Endometrium (tissue), 2 donors: ENCODE measurements around the gene PHACTR2.
A peak's percentile ranks its signal among the peaks of the same experiment; 100 is the strongest.
"Not testable (repeated sequence)": the region's sequence is repeated elsewhere in the genome, so short reads cannot be mapped to it uniquely, and the experiment has no call there.

Experiments used
- FAIRE-seq: peaks from 2 replicates; lab custom pipeline; 2012; peaks lifted over from hg19 to GRCh38; lab: Jason Lieb, UNC
- donor health status: control.
- donor health status: control.

Gene PHACTR2

DNA sequence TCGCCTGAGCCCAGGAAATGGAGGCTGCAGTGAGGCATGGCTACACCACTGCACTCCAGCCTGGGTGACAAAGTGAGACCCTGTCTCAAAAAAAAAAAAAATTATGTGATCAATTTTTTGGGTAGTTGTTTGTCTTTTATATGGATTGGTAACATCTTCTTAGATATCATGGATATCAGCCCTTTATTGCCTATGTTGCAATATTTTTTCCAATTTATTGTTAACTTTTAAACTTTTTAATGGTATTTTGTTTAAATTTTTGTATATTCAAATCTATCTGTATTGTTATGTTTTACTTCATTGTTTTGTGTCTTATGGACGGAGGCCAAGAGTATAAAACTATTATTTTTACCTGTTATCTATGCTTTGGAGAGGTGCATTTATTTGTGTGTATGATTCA lies 133.0 kb downstream of the PHACTR2 start:
- no peak for FAIRE-seq

DNA sequence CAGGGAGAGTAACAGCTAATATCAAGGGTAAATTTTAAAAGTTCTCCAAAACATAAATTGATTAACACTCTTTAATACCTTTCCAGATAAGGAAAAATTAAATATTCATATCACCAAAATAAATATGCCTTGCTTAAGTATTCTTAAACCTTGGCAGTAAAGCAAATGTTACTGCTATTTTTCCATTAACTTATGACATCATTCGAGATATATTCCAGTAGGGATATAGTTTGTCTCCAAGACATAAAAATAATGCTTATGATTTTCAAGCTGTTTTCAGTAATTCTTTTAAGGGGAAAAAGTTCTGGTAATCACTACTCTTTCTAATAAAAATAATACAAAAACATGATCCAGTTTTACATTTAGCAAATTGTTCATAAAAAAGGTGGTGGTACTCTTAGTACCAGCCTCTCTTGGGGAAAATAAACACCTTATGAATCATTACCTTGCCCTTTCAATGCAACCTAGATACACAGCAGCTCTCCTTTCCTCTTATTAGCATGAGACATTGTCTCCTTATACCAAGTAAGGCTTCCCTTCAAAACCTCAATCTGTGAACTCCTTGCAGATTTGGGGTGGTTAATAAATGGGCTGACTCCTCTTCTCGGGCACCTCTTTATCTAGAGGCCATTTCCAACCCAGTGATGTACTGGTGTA lies 133.9 kb downstream of the PHACTR2 start:
- no peak for FAIRE-seq

DNA sequence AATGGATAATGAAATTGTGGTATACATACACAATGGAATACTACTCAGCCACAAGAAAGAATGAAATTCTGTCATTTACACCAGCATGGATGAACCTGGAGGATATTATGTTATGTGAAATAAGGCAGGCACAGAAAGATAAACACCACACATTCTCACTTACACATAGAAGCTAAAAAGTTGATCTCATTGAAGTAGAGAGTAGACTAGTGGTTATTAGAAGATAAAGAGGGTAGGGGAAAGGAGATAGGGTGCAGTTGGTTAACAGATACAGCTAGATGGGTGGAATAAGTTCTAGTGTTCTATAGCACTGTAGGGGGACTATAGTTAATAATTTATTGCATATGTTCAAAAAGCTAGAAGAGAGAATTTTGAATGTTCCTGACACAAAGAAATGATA lies 139.9 kb downstream of the PHACTR2 start:
- no peak for FAIRE-seq

DNA sequence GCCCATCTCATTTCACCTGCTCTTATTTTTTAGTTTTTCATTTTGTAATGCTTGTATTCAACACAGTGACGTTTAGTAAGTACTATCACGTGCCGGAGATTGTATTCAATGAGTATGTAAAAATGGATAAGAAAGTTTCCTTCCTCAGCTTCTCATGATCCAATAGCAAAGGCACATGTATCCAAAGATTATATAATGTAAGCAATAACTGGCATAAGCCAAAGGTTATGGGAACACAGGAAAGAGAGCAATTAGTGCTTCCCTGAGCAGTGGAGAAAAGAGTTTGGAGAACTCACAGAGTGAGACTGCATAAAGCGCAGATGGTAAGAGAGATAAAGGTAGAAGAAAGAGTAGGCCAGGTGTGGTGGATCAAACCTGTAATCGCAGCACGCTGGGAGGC lies 143.6 kb downstream of the PHACTR2 start:
- FAIRE-seq = no peak

DNA sequence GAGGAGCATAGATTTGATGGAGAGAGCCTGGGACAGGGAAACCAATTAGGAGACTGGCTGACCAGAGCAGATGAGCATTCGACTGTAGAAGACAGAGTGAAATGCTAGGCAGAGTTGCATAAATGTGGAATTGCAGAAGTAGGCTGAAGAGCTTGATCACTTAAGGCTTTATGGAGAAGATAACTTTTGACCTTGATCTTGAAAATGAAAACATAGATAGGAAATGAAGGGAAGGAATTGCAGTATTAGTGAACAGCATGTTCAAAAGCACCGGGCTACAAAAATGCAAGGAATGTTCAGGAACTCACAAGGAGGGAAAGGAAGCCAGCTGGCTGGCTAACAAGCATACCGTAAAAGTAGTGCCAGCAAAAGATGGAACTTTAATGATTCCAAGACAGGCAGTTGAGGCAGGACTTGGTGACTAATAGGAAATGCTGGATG lies 144.8 kb downstream of the PHACTR2 start:
- FAIRE-seq = no peak

DNA sequence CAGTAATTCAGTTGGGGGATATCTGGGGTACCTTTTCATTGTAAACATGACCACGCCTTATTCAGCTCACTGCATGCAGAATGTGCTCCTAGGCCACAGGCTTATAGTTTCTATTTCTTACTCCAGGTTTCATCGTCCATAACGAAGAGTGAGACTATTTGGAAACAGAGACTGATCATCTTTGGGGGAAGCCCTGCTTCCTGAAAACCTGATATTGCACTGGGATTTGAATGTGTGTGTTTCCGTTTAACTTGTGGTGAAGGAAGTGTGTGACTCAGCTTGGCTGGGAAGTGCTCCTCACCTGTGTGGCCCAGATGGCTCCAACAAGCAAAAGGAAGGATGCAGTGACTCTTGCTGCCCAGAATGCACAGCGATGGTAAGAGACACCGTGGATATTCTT lies 145.8 kb downstream of the PHACTR2 start:
- no peak for FAIRE-seq

DNA sequence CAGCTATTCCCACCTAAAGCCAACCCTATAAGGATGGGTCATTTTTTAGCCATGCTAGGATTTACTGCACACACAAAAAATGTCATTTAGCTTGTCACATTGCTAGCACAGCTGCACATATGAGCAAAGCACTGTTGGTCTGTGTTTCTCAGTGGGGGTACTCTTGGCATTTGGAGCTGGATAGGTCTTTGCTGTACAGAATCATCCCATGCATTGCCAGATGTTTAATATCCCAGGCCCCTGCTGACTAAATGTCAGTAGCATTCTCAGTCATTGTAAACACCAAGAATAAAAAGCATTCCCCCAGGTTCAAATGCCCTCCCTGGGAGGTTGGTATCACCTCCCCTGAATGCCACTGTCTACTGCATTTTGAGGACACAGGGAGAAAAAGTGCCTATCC lies 150.8 kb downstream of the PHACTR2 start:
- no peak for FAIRE-seq

DNA sequence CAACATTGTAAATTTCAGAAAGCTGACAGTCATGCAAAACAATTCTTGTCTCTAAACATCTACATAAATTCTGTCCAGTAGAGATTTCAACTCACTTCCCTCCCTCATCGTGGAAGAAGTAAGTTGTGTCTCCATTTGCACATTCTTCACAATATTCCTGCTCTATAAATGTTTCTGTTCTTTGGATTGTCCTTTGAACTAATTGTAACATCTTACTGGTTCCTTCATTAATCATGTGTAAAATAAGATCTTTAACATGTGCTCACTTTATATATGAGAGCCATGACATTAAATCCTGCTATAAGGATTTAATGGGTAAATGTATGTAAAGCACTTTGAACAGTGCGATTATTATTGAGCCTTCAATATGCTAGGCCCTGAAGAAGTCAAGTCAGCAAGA lies 158.4 kb downstream of the PHACTR2 start:
- FAIRE-seq = no peak

DNA sequence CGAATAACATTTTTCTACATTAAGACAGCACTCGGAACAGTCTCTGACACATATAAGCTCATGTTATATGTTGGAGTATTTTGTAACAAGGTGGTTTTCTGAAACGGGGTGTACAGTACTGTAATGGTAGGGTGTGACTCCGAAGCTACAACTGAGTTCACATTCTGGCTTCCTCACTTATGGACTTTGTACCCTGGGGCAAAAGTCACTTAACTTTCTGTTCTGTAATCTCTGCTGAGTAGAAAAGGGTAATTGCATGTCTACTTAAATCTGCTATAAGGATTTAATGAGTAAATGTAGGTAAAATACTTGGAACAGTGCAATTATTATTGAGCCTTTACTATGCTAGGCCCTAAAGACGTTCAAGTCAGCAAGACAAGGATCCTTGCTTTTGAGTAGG lies 160.6 kb downstream of the PHACTR2 start:
- FAIRE-seq = no peak

DNA sequence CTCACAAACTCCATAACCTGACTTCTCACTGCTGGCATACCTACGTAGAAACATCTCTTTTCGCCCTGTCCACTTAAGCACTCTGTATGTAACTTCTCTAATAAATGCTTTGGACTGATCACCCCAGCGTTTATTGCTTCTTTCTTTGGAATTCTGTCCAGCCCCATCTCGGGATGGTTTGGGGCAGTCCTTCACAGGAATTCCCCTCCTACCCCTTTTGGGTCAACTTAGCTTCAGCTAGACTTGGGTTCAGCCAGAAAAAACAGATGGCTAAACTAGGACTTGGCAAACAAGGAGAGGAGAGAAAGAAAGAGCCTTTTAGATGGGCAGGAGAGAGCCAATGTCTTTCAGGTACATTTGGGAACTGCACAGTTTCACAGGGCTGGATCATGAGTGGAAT lies 161.4 kb downstream of the PHACTR2 start:
- FAIRE-seq = no peak

DNA sequence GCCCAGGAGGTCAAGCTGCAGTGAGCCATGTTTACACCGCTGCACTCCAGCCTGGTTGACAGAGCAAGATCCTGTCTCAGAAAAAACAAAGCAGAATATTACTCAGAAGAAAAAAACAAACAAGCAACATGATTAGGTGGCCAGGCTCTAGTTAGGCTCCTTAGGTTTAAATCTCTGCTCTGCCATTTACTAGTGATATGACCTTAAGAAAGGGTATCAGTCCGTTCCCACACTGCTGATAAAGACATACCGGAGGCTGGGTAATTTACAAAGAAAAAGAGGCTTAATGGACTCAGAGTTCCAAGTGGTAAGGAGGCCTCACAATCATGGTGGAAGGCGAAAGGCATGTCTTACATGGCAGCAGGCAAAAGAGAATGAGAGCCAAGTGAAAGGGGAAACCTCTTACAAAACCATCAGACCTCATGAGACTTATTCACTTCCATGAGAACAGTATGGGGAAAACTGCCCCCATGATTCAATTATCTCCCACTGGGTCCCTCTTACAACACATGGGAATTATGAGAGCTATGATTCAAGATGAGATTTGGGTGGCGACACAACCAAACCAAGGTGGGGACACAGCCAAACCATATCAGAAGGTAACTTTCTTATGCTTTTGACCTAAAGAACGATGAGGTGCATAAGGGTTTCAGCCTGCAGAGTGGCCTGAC lies 163.0 kb downstream of the PHACTR2 start:
- FAIRE-seq = no peak

DNA sequence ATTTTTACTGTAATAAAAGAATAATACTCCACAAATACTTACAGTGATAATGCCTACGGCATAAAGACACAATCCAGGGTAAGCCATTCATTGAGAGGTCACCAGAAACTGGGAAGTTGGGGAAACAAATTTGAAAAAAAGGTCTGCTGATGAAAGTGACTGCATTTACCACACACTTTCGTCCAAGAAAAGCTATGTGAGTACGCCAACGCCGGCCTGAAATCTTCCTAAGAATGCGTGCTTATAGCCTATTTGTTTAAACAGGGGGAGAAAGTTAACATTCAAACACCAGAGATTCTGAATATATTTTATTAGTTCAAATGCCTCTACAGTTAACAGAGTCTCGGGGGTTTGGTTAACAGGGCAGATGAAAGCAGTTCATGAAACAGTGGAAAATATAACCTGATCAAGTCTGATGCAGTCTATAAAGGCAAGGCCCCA lies 164.7 kb downstream of the PHACTR2 start:
- FAIRE-seq = no peak

DNA sequence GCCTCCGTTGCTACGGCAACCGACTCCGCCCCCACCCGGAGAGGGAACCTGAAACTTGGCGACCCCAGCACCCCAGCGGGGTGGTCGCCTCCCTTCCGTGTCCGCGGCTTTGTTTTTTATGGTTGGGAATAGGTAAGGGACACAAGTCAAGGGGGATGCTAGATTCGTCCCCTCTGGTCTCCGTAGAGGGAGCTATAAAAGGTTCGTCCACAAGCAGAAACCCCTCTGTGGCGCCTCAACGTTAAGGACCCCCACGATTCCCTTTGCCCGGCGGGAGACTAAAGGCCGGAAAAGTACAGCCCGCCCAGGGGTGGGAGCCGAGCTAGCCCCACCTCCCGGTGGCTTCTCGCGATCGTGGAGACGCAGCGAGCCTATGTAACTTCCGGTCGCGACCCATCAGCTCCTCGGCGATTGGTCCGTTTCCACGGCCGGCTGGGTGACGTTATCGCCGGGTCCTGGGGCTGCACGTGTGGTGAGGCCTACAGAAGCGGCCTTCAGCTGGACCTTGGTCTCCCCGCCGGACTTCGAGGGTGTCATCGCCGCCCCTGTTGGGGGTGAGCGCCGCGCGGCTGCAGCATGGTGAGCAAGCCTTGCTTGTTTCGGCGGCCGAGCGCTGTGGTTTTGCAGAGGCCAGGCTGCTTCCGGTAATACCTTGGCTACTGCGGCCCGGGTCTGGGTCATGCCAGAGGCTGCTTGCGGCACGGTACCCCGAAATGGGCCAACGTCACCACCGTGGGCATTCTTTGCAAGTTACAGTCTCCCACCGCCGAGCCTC lies 165.3 kb downstream of the PHACTR2 start, which contains the start of gene LTV1:
TSS of gene LTV1 (plus strand) at position 437 of the 775 bp plus-strand sequence. CDS start at position 577, 140 bp downstream.
- FAIRE-seq = peak; percentile 96

DNA sequence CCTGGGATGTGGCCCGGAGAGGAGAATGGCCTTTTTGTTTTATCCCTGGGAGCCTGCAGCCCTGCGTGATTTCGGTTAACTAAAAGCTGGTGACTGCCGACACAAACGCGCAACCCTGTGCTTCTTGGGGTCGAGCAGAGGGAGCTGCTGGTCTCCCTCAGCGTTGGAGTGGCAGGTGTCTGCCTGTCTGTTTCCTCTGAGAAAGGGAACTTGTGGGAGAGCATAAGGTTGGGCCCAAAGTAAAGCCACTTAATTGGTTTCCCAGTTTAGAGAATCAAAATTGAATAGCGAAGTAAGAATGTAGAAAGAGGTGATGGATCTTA lies 165.9 kb downstream of the PHACTR2 start:
- FAIRE-seq = no peak

DNA sequence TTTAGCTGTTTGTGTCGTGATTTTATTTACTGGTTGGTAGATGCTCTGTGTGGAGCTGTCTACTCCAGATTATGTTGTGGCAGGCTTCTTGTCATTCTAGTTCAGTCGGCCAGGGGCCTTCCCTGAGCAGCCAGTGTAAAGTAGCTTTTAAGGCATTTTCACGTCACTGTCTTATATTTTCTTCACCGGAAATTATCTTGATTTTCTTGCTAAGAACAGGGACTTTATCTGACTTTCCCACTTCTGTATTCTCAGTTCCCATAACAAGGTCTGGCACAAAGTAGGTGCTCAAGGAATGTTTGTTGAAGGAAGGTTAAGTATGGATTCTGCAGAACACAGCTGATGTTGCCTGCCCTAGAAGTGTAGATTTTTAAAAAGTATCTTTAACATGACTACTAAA lies 166.2 kb downstream of the PHACTR2 start:
- no peak for FAIRE-seq

DNA sequence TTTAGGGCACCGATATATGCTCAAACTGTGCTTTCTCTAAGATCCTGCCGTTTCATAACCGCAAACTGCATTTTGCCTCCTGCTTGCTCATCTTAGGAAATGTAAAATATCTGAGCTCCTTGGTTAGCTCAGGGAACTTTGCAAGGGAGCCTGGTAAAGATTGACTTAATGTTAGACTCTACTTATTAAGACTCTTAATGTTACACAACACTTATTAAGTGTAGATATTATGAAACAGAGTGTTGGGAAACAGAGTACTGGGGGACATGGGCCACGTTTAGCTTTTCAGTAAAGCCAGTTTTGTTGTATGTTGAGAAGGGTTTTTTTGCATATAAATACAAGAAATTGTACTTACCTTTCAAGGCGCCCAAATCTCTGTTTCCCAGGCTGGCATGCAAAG lies 167.3 kb downstream of the PHACTR2 start:
- FAIRE-seq = no peak

DNA sequence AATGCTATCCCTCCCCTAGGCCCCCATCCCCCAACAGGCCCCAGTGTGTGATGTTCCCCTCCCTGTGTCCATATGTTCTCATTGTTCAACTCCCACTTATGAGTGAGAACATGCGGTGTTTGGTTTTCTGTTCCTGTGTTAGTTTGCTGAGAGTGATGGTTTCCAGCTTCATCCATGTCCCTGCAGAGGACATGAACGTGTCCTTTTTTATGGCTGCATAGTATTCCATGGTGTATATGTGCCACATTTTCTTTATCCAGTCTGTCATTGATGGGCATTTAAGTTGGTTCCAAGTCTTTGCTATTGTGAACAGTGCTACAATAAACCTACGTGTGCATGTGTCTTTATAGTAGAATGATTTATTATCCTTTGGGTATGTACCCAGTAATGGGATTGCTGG lies 173.9 kb downstream of the PHACTR2 start:
- FAIRE-seq = not testable (repeated sequence)

DNA sequence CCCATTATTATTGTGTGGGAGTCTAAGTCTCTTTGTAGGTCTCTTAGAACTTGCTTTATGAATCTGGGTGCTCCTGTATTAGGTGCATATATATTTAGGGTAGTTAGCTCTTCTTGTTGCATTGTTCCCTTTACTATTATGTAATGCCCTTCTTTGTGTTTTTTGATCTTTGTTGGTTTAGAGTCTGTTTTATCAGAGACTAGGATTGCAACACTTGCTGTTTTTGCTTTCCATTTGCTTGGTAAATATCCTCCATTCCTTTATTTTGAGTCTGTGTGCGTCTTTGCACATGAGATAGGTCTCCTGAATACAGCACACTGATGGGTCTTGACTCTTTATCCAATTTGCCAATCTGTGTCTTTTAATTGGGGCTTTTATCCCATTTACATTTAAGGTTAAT lies 177.3 kb downstream of the PHACTR2 start:
- not testable (repeated sequence) for FAIRE-seq

DNA sequence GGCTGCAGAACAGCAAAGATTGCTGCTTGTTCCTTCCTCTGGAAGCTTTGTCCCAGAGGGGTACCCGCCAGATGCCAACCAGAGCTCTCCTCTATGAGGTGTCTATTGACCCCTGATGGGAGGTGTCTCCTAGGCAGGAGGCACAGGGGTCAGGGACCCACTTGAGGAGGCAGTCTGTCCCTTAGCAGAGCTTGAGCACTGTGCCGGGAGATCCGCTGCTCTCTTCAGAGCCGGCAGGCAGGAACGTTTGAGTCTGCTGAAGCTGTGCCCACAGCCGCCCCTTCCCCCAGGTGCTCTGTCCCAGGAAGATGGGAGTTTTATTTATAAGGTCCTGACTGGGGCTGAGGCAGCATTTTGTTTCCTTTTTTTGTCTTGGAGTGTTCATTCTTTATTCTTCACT lies 179.0 kb downstream of the PHACTR2 start:
- not testable (repeated sequence) for FAIRE-seq

DNA sequence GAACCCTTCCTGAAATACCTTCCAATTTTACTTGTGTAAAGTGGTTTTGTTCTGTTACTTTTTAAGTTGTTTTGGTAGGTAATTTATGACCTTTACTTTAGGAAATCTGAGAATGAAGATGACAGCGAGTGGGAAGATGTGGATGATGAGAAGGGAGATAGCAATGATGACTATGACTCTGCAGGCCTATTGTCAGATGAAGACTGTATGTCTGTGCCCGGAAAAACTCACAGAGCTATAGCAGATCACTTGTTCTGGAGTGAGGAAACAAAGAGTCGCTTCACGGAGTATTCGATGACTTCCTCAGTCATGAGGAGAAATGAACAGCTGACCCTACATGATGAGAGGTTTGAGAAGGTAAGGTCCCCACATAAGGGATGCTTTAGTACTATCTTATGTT lies 179.9 kb downstream of the PHACTR2 start:
- no peak for FAIRE-seq

DNA sequence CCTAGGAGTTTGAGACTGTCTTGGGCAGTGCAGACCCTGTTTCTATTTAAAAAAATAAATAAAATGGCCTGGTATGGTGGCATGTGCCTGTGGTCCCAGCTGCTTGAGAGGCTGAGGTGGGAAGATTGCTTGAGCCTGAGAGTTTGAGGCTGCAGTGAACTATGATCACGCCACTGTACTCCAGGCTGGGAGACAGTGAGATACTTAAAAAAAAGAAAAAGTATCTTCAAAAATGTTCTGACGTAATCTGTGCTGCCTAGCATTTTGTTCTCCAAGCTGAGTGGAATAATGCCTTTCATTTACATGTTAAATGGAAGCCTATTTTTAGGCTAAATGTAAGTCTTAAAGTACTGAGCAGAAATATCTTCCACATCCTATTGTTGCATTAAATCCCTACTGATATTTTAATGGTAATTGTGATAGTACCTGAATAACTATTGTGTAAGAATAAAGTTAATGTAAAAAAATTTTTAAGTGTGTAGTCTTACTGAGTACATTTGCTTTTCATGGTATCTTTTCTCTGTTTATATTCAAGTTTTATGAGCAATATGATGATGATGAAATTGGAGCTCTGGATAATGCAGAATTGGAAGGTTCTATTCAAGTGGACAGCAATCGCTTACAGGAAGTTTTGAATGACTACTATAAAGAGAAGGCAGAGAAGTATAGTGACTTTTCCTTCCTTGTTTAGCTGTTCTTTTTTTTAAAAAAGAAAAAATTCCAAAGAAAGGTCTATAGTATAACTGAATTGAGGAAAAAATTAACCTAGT lies 182.3 kb downstream of the PHACTR2 start:
- no peak for FAIRE-seq

DNA sequence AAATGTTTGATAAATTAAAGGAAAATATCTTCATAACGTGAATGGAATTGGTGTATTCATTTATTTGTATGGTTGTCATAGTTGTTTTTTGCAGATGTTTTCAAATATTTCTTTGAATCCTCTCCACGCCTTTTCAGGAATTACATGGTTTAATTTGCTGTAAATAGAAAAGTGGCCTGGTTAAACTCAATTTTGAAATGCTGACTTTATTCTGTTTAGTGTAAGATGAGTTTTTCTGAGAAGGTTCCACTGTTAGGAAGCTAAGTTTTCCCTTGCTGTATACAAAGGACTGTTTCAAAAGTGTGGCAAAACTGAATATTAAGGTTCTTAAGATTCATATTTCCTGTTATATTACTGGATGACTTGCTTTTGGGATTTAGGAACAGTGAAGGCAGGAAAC lies 186.0 kb downstream of the PHACTR2 start:
- no peak for FAIRE-seq

DNA sequence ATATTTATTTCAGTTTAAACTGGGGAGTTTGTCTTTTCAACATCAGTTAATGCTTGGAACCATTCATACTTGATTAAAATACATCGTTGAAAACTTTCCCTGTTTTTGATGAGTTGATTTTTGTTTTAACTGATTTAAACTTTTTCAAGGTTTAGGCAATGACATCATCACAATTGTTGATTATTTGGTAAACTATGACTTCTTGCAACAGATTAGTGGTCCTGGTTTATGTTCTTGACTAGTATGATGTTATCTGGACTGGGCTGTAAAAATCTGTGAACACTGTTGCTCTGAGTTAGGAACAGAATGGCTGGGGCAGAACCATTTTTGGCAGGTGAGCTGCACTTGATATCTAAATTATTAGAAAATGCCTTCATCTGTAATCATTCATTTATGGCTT lies 186.5 kb downstream of the PHACTR2 start, which contains the start of gene ZC2HC1B:
TSS of gene ZC2HC1B (plus strand) at position 241 of the 400 bp plus-strand sequence. CDS start at position 307, 66 bp downstream.
- FAIRE-seq = no peak
